ENCODE results near the gene FBXW4.

FBXW4 gene

DNA sequence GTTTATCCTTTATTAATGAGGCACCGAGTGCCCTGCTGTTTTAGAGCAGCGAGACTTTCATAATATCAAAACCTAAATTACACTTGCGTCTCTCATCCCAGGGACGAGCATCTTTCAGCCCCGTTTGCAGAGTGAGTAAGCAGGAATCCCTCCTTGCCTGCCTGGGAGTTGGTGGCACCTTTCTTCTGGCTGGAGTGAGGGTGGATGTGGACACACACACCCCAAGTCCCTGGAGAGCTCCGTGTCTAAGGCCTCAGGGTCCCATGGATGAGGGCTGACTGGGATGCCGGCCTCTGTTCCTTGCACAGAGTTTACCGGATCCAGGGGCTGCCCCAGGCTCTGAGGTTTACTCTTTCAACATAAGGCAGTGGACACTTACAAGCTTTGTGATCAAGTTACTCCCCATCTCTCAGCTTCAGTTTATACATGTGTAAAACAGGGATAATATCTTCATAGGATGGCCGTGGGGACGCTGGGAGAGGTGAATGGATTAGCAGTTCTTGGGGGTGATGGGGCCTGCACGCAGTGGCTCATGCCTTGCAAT is 131.4 kb downstream of the FBXW4 start:
- no peak for DNase-seq

DNA sequence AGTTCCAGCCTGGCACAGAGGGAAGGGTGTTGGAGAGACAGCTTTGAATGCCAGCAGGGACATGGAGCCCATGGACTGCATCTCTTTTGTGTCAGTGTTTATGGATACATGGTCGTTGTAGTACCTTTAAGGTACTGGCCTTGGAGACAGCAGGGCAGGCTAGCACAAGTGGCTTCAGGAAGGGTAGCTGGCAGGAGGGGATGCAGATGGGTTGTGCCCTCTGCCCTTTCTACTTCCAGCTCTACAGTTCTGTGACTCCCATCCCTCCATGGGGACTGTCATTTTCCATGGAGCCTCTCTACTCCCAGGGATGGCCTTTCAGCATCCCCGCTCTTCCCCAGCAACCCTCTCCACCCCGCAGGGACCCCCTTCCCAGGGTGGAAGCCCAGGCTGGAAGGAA is 132.0 kb downstream of the FBXW4 start:
- DNase-seq: no peak

DNA sequence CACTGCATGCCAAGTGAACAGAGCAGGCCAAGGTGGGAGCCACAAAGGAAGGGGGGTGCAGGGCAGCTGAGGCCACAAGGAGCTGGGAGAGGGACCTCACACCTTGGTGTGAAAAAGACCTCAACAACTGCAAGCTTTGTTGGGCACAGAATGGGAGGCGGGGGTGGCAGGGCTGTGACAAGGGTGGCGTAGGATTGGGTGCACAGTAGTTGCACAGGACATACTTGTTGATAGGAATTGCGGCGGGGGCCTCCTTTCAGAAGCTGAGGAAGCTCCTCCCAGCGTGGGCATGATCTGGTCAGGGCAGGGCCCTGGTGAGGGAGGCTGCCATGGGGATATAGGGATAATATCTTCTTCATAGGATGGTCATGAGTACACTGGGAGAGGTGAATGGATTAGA is 132.7 kb downstream of the FBXW4 start:
- DNase-seq: no peak

DNA sequence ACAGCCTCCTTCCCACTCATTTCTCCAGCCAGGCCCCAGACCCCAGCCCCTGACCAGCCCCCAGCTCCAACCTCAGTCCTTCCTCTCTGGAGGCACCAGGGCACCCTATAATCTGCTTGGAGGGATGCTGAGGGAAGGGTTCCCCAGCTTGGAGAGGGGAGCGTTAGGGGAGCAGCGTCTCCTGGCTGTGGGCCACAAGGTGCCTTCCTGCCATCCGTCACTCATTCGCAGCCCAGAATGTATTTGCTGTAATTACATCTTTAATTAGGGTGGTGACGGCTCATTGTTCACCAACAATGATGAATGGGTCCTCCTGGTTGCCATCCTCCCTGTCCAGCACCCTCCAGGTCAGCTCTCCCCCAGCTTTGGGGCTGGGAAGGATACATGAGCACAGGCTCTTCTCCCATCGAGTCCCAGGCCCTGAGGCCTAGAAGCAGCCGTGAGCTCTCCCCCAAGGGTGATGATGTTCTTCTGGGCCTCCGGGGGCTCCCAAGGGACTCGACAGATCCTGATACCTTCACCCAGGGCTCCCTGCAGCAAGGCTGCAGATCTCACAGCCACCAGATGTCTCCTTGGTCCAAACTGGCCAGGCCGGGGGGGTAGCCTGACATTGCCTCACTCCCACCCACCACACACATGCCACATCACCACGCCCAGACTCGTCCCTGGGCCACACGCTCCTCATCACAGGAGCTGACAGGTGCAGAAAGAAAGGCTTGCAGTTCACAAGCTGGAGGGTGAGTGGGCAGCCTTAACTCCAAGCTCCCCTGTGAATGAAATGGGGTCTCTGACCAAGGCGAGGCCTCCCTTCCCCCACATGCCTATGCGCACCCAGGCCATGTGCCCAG is 133.7 kb downstream of the FBXW4 start:
- DNase-seq: no peak
